GM20000 (cell line): ENCODE data around the gene PRDM8.

Experiments
- DNase-seq: peaks from one replicate; pipeline ENCODE4 v3.0.0; 2012; ENCODE audit warnings: low spot score
- CTCF ChIP-seq: IDR thresholded peaks from 2 replicates; pipeline ENCODE4 v1.5.1; 2012; ENCODE audit warnings: mild to moderate bottlenecking, control low read depth; ENCODE audit errors: extremely low read depth, missing control alignments

Gene PRDM8

GRCh38 chr4:80219301-80220025 is 22.2 kb downstream of the PRDM8 start:
- DNase-seq = no peak
- TF ChIP-seq CTCF = no peak

GRCh38 chr4:80220711-80221110 is 23.4 kb downstream of the PRDM8 start:
- no peak for DNase-seq
- no peak for TF ChIP-seq CTCF

- DNase-seq = no peak
- no peak for TF ChIP-seq CTCF
Observed at GRCh38 chr4:80221161-80221560, 23.9 kb downstream of the PRDM8 start.

- TF ChIP-seq CTCF = no peak
- no peak for DNase-seq
Observed at GRCh38 chr4:80225595-80225994, 28.3 kb downstream of the PRDM8 start.

- no peak for DNase-seq
Observed at GRCh38 chr4:80226094-80226493, 28.8 kb downstream of the PRDM8 start.

GRCh38 chr4:80228460-80228859 is 31.2 kb downstream of the PRDM8 start:
- no peak for TF ChIP-seq CTCF
- DNase-seq = no peak

More at GRCh38 chr4:80226094-80226493, 28.8 kb downstream of the PRDM8 start:
- no peak for TF ChIP-seq CTCF

GRCh38 chr4:80229128-80229527 is 31.8 kb downstream of the PRDM8 start:
- DNase-seq = no peak
- TF ChIP-seq CTCF = no peak
